ENCODE measurements around the gene MYBBP1A. TPM values are rescaled to one million over a fixed set of nuclear protein-coding genes. Genes with fewer than 3 reads are reported as not detected.
A peak's percentile ranks its signal among the peaks of the same experiment; 100 is the strongest.

MYBBP1A gene
- total and polyA plus RNA-seq, 2 donors, result 20.7 to 29.8 TPM

DNA sequence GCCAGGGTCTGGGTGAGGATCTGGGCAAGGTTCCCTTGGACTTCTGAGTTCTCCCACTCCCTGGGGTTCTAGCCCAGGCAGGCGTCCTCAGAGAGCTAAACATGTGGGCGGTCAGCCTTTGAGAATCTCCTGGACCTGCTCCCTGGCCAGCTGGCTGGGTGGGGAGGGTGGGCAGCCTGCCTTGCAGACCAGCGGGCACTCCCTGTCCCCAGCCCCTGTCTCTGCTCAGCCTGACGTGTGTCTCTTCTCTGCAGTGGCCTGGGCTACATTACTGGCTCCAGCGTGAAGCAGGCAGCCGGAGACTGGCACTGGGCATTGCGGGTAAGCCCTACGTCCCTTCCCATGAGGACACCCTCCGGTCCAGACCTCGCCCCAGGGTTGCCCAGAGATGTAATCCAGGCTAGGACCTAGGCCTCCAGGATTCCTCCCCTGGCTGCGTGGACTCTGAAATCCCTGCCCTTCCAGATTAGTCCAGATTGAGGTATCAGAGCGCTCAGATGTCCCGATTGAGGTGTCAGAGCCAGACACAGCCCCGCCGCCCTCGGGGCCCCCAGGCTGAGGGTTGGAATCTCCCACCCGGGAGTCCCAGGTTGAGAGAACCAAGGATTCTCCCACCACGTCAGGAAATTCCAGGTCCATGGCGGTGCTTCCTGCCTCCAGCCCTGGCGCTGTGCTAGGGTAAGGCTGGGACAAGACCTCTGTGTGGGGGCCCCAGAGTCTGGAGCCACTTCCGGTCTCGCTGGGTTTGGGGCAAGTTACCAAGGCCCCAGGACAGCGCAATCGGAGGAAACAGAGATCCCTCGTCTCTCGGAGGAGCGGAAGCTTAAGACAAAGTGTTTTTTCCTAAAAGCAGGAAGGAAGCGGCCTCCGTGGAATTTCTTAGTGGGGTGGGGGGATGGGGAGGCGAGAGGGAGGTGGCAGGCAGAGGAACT lies 24.1 kb downstream of the MYBBP1A start:
- 75% methylated on average over 30 of the region's 30 CpGs for WGBS
- H3K4me1 ChIP-seq (ENCODE audit: insufficient read depth), result no peaks in the 10 kb centered on the region
- no peak overlapping the region for H3K27ac ChIP-seq (ENCODE audit: low read depth)

GRCh38 chr17:4529533-4530152 lies 25.5 kb downstream of the MYBBP1A start:
- H3K27ac ChIP-seq (ENCODE audit: low read depth), result no peak overlapping the region

More for the DNA sequence above, 24.1 kb downstream of the MYBBP1A start:
- DNase-seq (ENCODE audit: extremely low spot score), result no peak
- Histone ChIP-seq H3K36me3 (ENCODE audit: insufficient read depth) (no peaks in the 10 kb centered on the region), H3K4me3 (ENCODE audit: low read depth, low read length) (no peak overlapping the region)

GRCh38 chr17:4527566-4528125 lies 27.5 kb downstream of the MYBBP1A start:
- no peak for DNase-seq (ENCODE audit: extremely low spot score)
- 61% methylated on average over 12 of the region's 12 CpGs for WGBS
- no peak overlapping the region for H3K4me3 ChIP-seq (ENCODE audit: low read depth, low read length)
- no peaks in the 10 kb centered on the region for H3K36me3 ChIP-seq (ENCODE audit: insufficient read depth)
- no peaks in the 10 kb centered on the region for H3K4me1 ChIP-seq (ENCODE audit: insufficient read depth)
- no peak overlapping the region for H3K27ac ChIP-seq (ENCODE audit: low read depth)

More at GRCh38 chr17:4529533-4530152, 25.5 kb downstream of the MYBBP1A start:
- no peak for DNase-seq (ENCODE audit: extremely low spot score)
- H3K4me3 ChIP-seq (ENCODE audit: low read depth, low read length), result no peak overlapping the region
- no peaks in the 10 kb centered on the region for H3K36me3 ChIP-seq (ENCODE audit: insufficient read depth)
- 88% methylated on average over 13 of the region's 13 CpGs for WGBS
- no peaks in the 10 kb centered on the region for H3K4me1 ChIP-seq (ENCODE audit: insufficient read depth)

DNA sequence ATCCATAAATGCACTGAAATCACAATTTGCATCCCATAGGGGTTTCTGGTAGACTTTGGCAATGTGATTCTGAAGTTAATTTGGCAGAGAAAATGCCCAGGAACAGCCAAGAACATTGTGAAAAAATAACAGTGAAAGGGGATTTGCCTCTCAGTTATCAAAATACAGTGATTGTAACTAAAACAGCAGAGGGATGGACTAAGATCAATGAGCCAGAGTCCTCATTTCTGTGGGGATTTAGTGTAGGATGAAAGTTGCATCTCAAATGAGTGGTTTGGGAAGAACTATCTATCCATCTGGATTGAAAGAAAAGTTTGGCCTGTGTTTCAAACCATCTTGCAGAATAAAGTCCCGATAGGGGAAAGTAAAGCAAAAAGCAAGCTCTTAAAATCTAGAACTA lies 28.1 kb downstream of the MYBBP1A start:
- DNase-seq (ENCODE audit: extremely low spot score), result no peak
- H3K36me3 ChIP-seq (ENCODE audit: insufficient read depth), result no peaks in the 10 kb centered on the region
- WGBS, result 37% methylated on average over 1 of the region's 1 CpG
- no peak overlapping the region for H3K27ac ChIP-seq (ENCODE audit: low read depth)
- no peaks in the 10 kb centered on the region for H3K4me1 ChIP-seq (ENCODE audit: insufficient read depth)
- H3K4me3 ChIP-seq (ENCODE audit: low read depth, low read length), result no peak overlapping the region

DNA sequence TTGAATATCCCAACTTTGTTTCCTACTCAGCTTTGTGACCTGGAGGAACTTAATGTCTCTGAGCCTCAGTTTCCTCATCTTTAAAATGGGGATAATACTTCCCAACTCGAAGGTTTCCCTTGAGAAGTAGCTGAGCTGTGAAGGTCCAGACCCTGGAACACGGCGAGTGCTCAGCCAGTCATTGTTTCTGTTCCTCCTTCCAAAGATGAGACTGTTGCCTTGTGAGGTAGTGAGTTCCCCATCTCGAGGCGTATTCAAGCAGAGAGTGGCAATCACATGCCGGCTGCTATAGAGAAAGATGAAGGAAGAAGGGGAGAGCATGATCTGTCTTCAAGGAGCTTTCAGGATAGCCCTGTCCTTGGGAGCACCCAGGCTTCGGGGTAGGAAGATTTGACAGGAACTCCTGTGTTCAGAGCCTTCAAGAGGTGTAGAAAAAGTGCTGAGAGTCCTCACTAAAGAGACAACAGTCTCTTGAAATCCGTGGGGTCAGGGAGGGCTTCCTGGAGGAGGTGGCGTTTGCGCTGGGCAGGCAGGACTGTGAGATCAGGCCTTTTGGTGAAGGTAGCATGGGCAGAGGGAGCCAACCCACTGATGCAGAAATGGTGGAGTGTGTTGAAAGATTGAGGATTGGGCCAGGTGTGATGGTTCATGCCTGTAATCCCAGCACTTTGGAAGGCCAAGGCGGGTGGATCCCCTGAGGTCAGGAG lies 29.3 kb downstream of the MYBBP1A start:
- 92% methylated on average over 11 of the region's 11 CpGs for WGBS
- H3K4me1 ChIP-seq (ENCODE audit: insufficient read depth), result no peaks in the 10 kb centered on the region
- H3K36me3 ChIP-seq (ENCODE audit: insufficient read depth), result no peaks in the 10 kb centered on the region
- H3K27ac ChIP-seq (ENCODE audit: low read depth), result no peak overlapping the region
- no peak overlapping the region for H3K4me3 ChIP-seq (ENCODE audit: low read depth, low read length)
- DNase-seq (ENCODE audit: extremely low spot score), result no peak

- Histone ChIP-seq H3K4me1 (ENCODE audit: insufficient read depth) (no peaks in the 10 kb centered on the region), H3K36me3 (ENCODE audit: insufficient read depth) (no peaks in the 10 kb centered on the region), H3K27ac (ENCODE audit: low read depth) (no peak overlapping the region), H3K4me3 (ENCODE audit: low read depth, low read length) (no peak overlapping the region)
- no peak for DNase-seq (ENCODE audit: extremely low spot score)
- 97% methylated on average over 8 of the region's 8 CpGs for WGBS
Observed at GRCh38 chr17:4523946-4524345, 31.2 kb downstream of the MYBBP1A start.

GRCh38 chr17:4522661-4523060 lies 32.5 kb downstream of the MYBBP1A start:
- WGBS, result 83% methylated on average over 6 of the region's 6 CpGs
- no peak for DNase-seq (ENCODE audit: extremely low spot score)
- H3K4me3 ChIP-seq (ENCODE audit: low read depth, low read length), result no peak overlapping the region
- no peaks in the 10 kb centered on the region for H3K36me3 ChIP-seq (ENCODE audit: insufficient read depth)
- H3K27ac ChIP-seq (ENCODE audit: low read depth), result peak overlapping the region; percentile 11
- H3K4me1 ChIP-seq (ENCODE audit: insufficient read depth), result no peaks in the 10 kb centered on the region

GRCh38 chr17:4520894-4521600 lies 34.1 kb downstream of the MYBBP1A start:
- Histone ChIP-seq H3K27ac (ENCODE audit: low read depth) (no peak overlapping the region), H3K4me1 (ENCODE audit: insufficient read depth) (no peaks in the 10 kb centered on the region), H3K36me3 (ENCODE audit: insufficient read depth) (no peaks in the 10 kb centered on the region), H3K4me3 (ENCODE audit: low read depth, low read length) (no peak overlapping the region)
- DNase-seq (ENCODE audit: extremely low spot score), result no peak
- WGBS, result 61% methylated on average over 8 of the region's 8 CpGs

GRCh38 chr17:4520060-4520893 lies 34.9 kb downstream of the MYBBP1A start:
- Histone ChIP-seq H3K27ac (ENCODE audit: low read depth) (peak overlapping the region; percentile 40), H3K4me1 (ENCODE audit: insufficient read depth) (no peaks in the 10 kb centered on the region), H3K36me3 (ENCODE audit: insufficient read depth) (no peaks in the 10 kb centered on the region), H3K4me3 (ENCODE audit: low read depth, low read length) (no peak overlapping the region)
- DNase-seq (ENCODE audit: extremely low spot score), result no peak
- WGBS, result 69% methylated on average over 19 of the region's 19 CpGs

GRCh38 chr17:4519361-4519788 lies 35.8 kb downstream of the MYBBP1A start:
- H3K36me3 ChIP-seq (ENCODE audit: insufficient read depth), result no peaks in the 10 kb centered on the region
- H3K4me3 ChIP-seq (ENCODE audit: low read depth, low read length), result no peak overlapping the region
- DNase-seq (ENCODE audit: extremely low spot score), result no peak
- WGBS, result 75% methylated on average over 14 of the region's 14 CpGs
- no peaks in the 10 kb centered on the region for H3K4me1 ChIP-seq (ENCODE audit: insufficient read depth)
- H3K27ac ChIP-seq (ENCODE audit: low read depth), result no peak overlapping the region

GRCh38 chr17:4518901-4519300 lies 36.3 kb downstream of the MYBBP1A start:
- Histone ChIP-seq H3K4me1 (ENCODE audit: insufficient read depth) (no peaks in the 10 kb centered on the region), H3K27ac (ENCODE audit: low read depth) (no peak overlapping the region), H3K4me3 (ENCODE audit: low read depth, low read length) (no peak overlapping the region), H3K36me3 (ENCODE audit: insufficient read depth) (no peaks in the 10 kb centered on the region)
- DNase-seq (ENCODE audit: extremely low spot score), result no peak
- 84% methylated on average over 10 of the region's 10 CpGs for WGBS

DNA sequence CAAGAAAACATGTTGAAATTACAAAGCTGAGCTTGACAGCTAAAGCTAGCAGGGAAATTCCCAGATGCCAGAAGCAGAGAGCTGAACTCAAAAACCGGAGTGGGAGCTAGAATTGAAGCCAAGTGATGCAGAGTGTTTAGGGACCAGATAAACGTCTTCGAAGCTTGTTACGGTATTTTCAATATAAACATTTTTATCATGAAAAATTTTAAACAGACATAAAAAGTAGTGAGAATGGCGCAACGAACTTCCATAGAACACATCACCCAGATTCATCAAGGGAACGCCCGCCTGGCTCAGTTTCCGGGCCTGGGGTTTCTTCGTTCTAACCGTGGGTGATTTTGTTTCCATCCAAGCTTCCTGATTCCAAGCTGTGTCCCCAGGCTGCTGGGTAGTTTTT lies 38.4 kb downstream of the MYBBP1A start:
- H3K27ac ChIP-seq (ENCODE audit: low read depth), result no peak overlapping the region
- peak; percentile 65 for DNase-seq (ENCODE audit: extremely low spot score)
- no peaks in the 10 kb centered on the region for H3K4me1 ChIP-seq (ENCODE audit: insufficient read depth)
- no peaks in the 10 kb centered on the region for H3K36me3 ChIP-seq (ENCODE audit: insufficient read depth)
- 23% methylated on average over 11 of the region's 11 CpGs for WGBS
- no peak overlapping the region for H3K4me3 ChIP-seq (ENCODE audit: low read depth, low read length)

All from urinary bladder (tissue), 4 donors.